NCI-H2029 treated with DMSO at 0.1 percent for 48 hours (cell line): ENCODE data around the gene YWHAQ.
A peak's percentile ranks its signal among the peaks of the same experiment; 100 is the strongest.
"Not testable (repeated sequence)": the region's sequence is repeated elsewhere in the genome, so short reads cannot be mapped to it uniquely, and the experiment has no call there.

ENCODE experiments used
- DNase-seq: peaks from one replicate; lab custom pipeline; 2025; lab: John Stamatoyannopoulos, UW

The YWHAQ gene

DNA sequence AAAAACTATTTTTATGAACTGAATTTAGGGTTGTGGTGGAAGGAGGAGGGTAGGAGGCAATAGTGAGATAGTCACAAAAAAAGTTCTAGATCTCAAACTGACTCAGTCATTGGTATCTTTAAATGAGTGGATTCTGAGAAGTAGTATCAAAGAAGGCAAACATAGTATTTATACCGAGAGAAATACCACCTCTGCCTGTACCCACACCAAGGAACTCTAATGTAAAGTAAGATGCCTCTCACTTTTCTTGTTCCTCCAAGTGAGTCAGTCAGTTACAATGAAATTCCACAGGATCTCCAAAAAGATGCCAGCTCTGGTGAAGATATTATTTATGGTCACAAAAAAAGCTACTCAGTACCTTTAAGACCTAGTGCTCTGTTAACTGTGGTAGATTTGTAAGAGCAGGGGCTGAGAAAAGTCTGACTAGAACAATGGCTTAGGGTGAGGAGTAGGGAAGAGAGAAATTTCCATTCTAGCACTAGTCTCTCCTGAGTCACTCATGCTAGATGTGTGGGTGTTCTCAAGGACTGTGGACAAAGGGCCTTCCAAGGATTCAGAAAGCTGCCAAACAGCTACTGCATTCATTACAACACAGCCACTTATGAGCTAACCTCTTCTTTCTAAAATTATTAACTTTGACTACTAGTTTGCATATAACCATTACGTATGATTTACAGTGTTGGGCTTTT, 36.3 kb downstream of the YWHAQ start:
- DNase-seq, result no peak

DNA sequence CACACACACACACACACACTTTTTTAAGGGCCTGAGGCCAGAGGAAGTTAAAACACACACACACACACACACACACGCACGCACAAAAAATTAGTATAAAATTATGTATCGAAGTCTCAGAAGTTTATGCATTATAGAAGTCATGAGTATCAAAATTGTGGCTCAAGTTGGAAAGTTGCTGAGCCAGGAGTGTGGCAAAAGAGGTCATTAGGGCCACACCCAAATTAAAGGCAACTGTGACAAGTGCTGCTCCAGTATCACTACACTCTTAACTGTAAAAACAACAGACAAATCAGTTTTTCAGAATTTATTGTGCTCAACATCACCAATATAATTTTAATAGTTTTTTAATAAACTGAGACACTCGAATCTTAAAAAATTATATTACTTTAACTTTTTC, 36.9 kb downstream of the YWHAQ start:
- DNase-seq, result no peak

DNA sequence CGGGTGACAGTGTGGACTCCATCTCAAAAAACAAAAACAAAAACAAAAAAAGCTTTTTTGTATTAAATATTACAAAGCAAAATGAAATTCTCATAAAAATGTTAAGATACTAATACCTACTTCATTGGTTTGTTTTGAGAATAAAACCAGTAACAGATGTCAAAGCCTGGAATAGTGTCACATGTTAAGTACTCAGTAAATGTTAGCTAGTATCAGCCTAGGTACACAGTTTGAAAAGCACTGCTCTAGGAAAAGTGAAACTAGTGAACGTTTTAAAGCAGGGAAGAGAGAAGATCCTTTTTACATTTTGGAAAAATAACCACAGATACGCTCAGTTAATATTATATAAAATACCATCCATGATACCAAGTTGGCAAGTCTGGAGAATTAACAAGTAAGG, 38.1 kb downstream of the YWHAQ start:
- no peak for DNase-seq

DNA sequence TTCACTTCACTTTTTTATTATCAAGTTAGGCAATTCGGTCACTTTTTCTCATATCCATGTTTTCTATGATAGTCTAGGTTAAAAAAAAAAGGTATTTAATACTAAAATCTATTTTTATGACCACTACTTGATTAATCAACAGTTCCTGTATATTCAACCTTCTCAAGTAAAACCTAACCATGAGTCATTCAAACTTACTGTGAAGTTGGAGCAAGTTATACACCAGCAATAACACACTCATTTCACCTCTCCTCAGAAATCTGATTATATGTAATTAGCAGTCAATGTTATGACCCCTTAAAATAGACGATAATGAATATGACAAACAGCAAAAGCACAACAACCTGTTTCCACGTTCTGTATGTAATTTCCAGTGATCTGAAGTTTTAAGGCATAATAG, 40.2 kb downstream of the YWHAQ start:
- no peak for DNase-seq

DNA sequence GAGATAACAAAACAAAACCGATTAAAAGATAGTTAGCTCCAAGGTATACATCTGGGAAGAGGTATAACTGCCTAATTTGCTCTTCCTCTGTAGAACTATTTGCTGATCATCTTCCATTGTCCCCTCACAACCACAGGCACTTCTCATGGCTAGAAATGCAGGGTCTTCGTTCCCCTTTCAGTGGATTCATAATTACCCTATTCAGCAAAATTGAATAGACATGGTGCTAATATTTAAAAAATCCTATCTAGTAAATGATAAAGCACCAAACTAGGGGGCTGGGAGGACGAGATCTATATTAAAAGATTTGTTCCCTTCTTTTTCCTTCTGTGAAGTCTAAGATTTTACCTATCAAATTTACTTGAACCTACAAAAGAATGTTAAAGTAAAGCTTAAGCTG, 44.3 kb downstream of the YWHAQ start:
- no peak for DNase-seq

DNA sequence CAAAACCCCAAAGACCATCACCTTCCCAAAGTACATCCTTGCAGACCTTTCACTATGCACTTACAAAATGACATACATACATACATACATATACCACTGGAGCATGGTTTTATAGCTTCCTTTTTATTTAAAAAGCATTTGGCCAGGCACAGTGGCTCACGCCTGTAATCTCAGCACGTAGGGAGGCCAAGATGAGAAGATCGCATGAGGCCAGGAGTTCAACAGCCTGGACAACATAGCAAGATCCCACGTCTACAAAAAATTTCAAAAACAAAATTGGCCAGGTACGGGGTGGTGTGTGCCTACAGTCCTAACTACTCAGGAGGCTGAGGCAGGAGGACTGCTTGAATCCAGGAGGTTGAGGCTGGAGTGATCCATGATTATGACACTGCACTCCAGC, 45.3 kb downstream of the YWHAQ start:
- DNase-seq, result no peak

DNA sequence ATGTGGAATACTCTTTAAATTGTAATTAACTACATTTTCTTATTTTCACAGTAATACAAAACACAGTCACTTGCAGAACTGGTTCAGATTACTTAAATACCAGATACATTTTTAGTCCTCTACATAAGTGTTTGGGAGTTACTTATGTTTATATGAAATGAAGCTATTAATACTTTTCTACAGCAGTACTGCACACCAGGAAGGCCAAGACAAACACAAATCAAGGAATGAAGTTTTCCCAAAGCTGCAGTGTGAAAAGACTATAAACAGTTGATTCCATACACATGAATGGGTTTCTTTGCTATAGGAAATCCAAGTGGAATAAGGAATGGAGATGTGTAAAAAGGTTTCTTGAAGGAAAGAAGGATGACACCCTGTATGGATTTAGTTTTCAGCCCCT, 45.9 kb downstream of the YWHAQ start:
- not testable (repeated sequence) for DNase-seq

DNA sequence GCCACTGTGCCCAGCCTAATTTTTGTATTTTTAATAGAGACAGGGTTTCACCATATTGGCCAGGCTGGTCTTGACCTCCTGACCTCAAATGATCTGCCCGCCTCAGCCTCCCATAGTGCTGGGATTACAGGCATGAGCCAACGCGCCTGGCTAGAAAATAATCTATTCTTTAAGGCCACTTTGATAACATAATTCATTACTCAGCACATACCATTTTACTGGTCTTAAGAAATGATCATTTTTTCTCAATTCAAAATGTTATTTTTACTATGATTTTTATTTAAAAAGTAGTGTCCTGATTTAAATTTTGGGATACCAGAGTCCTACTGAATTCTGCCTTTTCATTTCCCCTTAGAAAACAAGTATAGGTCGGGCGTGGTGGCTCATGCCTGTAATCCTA, 48.2 kb downstream of the YWHAQ start:
- DNase-seq, result no peak

DNA sequence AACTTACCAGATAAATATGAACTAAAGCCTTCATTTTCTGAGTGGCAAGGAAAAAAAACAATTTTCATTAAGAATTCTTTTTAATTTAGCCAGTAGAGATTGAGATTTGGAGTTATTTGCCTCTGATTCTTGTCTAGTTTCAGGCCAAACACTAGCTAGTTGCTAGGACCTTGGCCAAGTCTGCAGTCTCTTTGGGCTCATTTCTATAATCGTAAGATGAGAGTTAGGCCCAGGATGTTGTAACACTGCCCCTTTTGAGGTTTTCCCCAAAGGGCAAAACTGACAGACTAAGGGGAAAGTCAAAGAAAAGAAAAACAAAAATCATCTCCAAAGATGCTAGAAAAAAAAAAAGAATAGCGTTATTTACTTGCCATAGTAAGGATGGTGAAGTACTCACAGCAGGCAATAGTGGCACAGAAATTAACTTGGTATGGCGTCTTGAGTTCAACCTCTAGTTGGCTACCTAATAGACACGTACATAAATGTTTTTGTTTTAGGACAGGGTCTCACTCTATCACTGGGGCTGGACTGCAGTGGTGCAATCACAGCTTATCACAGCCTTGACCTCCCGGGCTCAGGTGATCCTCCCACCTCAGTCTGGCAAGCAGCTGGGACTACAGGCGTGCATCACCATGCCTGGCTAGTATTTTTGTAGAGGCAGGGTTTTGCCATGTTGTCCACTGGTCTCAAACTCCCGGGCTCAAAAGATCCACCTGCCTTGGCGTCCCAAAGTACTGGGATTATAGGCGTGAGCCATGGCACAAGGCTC, 52.1 kb downstream of the YWHAQ start:
- no peak for DNase-seq

DNA sequence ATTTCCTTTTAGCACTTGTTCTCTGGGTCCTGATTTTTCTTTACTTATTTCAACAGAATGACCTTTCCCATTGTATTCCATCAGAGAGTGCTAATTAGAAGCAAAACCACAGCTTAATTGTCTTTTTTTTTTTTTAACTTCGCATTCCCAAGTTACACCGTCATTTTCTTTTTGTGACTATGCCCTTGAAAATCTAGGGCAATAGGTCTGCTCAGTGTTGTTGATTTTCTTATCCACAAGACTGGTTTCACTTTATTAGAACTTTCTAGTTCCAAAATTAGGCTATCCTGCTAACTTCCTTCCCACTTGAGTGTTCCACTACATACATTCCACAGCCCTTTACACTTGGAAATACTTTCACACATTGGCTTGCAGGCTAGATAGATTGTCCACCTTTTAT, 56.5 kb downstream of the YWHAQ start:
- no peak for DNase-seq

DNA sequence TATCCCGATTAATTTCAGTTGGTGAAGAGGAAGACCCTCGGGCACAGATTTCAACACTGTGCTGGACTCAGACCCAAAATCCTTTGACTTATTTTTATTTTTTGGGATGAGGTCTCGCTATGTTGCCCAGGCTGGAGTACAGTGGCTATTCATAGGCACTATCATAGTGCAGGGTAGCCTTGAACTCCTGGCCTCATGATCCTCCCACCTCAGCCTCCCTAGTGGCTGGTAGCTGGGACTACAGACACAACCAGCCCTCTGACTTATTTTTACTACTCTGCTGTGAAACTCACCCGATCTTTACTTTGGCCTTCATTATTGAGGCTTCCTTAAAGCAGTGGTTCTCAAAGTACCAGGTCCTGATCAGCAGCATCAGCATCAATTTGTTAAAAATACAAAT, 57.0 kb downstream of the YWHAQ start:
- DNase-seq, result no peak

DNA sequence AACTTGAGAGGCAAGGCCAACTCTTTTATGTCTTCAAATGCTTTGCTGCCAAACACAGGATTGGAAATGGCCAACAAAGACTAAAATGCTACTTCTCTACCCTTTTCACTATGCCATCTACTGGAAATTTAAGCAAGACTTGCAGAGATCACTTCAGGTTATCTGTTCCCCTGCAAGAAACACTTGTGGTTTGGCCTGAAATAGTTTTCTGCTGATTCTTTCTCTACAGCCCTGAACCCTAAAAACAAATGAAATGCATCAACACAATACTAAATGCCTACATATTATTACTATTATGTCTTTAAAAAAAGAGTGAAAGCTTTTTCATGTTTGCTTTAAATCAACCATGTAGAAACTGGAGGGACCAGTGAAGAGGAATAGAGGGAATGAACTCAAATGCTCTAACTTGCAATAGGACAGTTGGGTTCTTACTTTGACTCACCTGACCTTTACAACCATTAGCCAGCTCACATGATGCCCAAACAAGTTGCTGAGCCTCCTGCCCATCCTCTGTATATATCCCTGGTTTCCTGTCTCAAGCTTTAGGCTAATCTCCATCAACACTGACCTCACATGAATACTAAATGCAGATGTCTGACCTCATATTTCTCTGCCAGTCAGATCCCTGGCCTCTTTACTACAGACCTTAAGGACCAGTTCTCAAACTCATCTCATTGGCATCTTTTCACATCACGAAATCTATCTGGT, 57.6 kb downstream of the YWHAQ start:
- no peak for DNase-seq

DNA sequence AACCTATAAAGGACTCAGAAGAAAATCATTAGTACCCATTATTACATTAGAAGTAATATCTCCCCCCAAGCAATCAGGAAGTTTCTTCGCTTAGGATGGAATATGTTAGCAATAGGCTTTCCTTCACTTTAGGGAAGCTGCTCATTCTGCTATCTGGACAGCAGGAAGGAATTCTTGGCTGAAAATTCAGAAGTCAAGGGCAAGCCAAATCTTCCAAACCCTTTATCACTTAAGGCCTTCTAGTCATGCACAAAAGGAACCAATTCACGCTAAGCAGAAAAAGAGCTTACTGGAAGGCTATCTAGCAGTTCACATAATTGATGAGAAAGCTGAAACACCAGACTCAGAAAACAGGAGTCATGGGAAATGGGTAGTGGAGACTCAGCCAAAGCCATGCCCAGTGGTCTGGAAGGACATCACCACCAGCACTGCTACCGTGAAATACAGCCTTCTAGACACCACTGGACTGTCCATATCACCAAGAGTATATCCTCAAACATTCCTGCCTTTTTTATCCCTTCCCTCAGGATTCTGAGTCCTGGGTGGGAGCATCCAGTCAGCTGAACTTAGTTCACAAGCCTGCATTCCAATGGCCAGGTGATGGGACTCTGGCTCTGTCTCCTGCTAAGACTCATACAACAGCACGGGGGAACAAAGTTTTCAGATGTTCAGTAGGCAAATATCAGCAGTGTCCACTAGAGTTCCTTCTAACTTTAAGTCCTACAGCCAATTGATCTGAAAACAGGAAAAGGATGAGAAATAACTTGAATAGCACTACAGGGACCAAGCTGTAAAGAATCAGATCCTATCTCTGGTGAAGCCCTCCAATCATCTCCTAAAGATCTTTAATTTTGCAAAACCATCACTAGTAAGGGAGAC, 60.4 kb downstream of the YWHAQ start:
- no peak for DNase-seq

DNA sequence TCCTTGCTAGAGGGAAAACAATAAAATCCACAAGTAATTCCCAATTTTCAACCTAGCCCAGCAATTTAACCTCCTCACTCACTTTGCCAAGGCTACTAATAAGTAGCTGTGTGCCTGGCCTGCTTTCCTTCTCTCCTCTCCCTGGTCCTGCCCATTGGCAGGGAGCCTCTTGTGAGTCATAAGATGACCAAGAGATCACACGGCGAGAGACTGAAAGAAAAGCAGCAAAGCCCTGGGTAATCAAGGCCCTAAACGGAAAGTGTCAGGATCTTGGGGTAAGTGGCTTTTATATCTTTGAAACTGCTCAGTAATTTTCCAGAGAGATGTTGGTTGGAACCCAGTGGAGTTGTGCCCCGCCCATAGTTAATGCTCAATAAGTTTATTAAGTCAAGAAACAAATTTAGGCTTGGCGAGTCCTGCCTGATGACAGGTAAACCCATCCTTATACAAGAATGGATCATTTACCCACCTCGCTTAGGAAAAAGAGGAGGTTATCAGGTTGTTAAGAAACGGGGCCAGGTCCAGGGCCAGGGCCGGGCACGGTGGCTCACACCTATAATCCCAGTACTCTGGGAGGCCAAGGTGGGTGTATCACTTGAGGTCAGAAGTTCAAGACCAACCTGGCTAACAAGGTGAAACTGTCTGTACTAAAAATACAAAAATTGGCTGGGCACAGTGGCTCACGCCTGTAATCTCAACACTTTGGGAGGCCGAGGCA, 65.2 kb downstream of the YWHAQ start:
- no peak for DNase-seq

DNA sequence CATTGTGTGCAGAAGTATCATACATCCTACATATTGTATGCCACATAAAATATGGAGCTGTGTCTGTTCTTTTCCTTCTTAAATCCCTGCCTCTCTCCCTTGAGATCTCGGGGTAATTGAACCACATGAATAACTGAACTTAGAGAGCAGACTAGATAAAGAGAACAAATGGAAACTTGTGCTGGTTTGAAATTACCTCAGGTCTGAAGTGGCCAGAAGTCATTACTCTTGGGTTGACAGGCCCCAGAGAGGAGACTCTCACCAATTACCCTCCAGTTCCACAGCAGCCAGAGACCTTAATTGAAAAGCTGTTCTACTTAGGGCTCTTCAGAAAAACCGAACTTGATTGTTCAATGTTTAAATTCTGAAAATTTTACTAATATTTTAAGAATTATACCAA, 70.2 kb downstream of the YWHAQ start:
- no peak for DNase-seq

DNA sequence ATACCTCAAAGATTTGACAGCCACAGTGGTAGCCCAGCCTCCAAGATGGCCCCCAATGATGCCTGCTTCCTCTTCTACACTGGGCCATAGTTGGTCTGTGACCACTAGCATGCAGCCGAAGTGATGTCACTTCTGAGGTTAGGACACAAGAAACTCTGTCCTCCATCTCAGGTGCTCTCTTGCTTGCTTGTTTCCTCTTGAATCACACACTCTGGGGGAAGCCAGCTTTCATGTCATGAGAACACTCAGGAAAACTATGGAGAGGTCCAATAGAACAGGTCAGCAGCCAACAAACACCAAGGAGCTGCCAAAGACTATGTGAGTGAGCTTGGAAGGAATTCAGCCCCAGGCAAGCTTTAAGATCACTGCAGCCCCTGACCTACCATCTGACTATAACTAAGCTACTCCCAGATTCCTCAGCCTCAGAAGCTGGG, 71.8 kb downstream of the YWHAQ start:
- DNase-seq, result no peak

DNA sequence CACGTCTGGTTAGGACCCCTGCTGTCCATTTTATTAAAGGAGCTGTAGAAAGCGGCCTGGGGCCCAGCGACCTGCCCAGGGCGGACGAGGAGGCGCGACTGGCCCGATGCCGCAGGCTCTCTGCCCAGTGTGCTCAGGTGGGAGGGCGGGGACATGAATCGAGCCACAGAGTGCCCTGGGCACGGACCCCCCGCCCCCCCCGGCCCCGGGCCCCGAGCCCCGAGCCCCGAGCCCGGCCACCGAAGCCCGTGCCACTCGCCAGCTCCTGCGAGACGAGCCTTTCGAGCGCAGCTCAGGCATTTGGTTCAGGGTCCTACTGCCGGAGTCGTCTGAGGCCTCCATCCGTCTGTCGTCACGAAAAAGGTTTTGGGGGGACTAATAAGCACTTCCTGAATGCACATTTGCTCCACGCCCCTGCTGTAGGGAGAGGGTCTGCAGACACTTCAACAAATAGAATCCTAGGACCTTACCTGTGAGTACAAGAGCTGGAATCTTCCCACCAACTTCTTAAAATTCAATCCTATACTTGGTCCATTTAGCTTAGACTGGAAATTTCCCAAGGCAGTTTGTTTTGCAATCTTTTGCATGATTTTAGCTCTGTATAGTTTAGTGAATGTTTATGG, 74.6 kb downstream of the YWHAQ start:
- DNase-seq, result no peak

DNA sequence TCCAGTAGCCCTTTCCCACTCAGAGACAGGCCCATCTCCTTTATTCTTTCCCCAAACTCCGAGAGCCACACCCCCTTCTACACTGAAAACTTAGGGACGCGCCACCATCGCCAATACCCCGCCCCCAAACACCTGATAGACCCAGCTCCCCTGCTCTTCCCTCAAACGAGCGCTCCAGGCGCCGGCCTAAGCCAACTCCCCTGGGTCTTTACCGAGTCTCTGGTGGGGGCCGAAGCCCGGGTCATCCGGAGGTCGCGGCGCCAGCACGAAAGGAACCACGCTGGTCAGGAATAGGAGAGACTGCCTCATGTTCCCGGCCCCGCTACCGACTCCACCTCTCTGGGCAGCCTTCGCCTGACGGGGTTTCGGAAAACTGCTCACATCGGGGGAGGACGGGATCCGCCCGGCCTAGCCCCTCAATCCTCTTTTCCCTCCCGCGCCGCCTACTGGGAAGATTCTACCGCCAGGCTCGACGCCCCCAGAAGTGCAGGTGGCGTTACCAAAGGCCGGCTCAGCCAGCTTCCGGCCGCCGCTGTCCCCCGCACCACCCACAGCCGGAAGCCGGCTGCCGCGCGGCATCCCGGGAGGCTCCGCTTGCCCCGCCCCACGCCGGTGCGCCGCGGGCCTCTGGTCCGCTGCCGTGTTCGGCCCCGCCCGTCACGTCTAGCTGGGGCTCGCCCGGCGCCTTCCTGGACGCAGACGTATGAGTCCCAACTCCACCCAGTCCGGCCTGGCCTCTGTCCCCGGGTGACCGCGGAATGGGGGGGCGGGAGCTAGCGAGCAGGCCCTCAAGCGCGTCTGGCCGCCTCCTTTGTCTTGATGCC, 75.3 kb downstream of the YWHAQ start, which contains the start of gene ADAM17:
Gene ADAM17 (minus strand): TSS at position 534 of the 824 bp plus-strand sequence. CDS start 225 bp downstream, at position 309.
- DNase-seq, result peak; percentile 75

DNA sequence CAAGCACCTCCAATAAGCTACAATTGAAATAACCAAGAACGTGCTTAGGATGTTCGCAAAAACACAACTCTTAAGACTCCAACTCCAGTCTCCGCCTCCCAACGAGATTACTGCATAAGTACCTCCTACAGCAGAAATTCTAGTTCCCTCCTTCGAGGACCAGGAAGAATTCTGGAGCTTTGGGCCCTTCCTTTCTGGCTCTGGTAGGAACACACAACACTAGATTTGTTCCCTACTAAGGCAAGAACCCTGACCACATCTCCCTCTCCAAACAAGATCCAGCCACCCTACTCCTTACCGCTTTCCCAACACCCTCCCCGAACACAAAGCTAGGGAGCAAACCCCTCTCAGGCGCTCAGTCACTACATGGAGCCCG, 75.9 kb downstream of the YWHAQ start:
- DNase-seq, result no peak
